Esophagus muscularis mucosa (tissue), 4 donors: ENCODE results near the gene TNNT2.

Source experiments
- CTCF ChIP-seq, 3 experiments: fragments of 200-600 bp in 2 of 3; fragments of 450-650 bp in 1 of 3; sonication (generic) in 2 of 3; IDR thresholded peaks; one replicate each; pipeline ENCODE4 v1.5.1; 2017 to 2019; ENCODE audit warnings: antibody characterized with exemption in 3 of 3, mild to moderate bottlenecking in 2 of 3, moderate library complexity in 1 of 3
- EP300 ChIP-seq: sonication (generic); formaldehyde crosslinking; IDR thresholded peaks from one replicate; pipeline ENCODE4 v1.6.1; 2017; ENCODE audit warnings: antibody characterized with exemption
- POLR2A ChIP-seq: fragments of 450-650 bp; IDR thresholded peaks from one replicate; pipeline ENCODE4 v1.6.1; 2017; ENCODE audit warnings: antibody characterized with exemption, moderate library complexity, mild to moderate bottlenecking, low read depth

GRCh38 chr1:201426479-201427310 is 49.2 kb upstream of the TNNT2 start:
- no peak for TF ChIP-seq CTCF (IDR thresholded peaks at IDR 0.05)
- TF ChIP-seq POLR2A: no peak
- TF ChIP-seq EP300: no peak
